Hepatocyte (in vitro differentiated cells): ENCODE data around the gene PTPRO. TPM values are rescaled to one million over a fixed set of nuclear protein-coding genes. Genes with fewer than 3 reads are reported as not detected.

ENCODE experiments used
- DNase-seq: peaks from one replicate; pipeline ENCODE4 v3.0.0-alpha.2; 2016; ENCODE audit warnings: low spot score
- H2AFZ ChIP-seq: fragments of 200-600 bp; sonication (generic); 2 replicates; pipeline ENCODE4 v1.6.0; 2016; ENCODE audit warnings: antibody characterized with exemption, mild to moderate bottlenecking
- H3K27ac ChIP-seq: fragments of 200-600 bp; sonication (generic); 2 replicates; pipeline ENCODE4 v1.5.1; 2016; ENCODE audit warnings: mild to moderate bottlenecking
- H3K27me3 ChIP-seq: fragments of 200-600 bp; sonication (generic); 2 replicates; pipeline ENCODE4 v1.6.1; 2016
- H3K36me3 ChIP-seq: fragments of 200-600 bp; sonication (generic); replicated peaks from 2 replicates; pipeline ENCODE4 v1.5.1; 2016; ENCODE audit warnings: low read depth; ENCODE audit not compliant: insufficient read depth
- H3K4me1 ChIP-seq: fragments of 200-600 bp; sonication (generic); 2 replicates; pipeline ENCODE4 v1.5.1; 2016; ENCODE audit warnings: mild to moderate bottlenecking, moderate library complexity; ENCODE audit not compliant: insufficient read depth
- H3K4me2 ChIP-seq: fragments of 200-600 bp; sonication (generic); 2 replicates; pipeline ENCODE4 v1.6.0; 2016
- H3K4me3 ChIP-seq: fragments of 200-600 bp; sonication (generic); 2 replicates; pipeline ENCODE4 v1.5.1; 2016; ENCODE audit warnings: mild to moderate bottlenecking
- H3K79me2 ChIP-seq: fragments of 200-600 bp; sonication (generic); 2 replicates; pipeline ENCODE4 v1.6.0; 2017; ENCODE audit warnings: mild to moderate bottlenecking
- H3K9me2 ChIP-seq: fragments of 200-600 bp; sonication (generic); replicated peaks from 2 replicates; pipeline ENCODE4 v1.6.0; 2017; ENCODE audit warnings: mild to moderate bottlenecking; ENCODE audit not compliant: insufficient read depth
- H3K9me3 ChIP-seq: fragments of 200-600 bp; sonication (generic); 2 replicates; pipeline ENCODE4 v1.5.1; 2016; ENCODE audit warnings: low read depth, mild to moderate bottlenecking
- H4K20me1 ChIP-seq: fragments of 200-600 bp; sonication (generic); 2 replicates; pipeline ENCODE4 v1.6.0; 2016; ENCODE audit warnings: mild to moderate bottlenecking; ENCODE audit not compliant: insufficient read depth, poor library complexity, severe bottlenecking
- EZH2 ChIP-seq: fragments of 200-600 bp; sonication (generic); IDR thresholded peaks from 2 replicates; pipeline ENCODE4 v1.6.1; 2016; ENCODE audit warnings: antibody characterized with exemption, mild to moderate bottlenecking, borderline replicate concordance
- EZH2phosphoT487 ChIP-seq: fragments of 200-600 bp; sonication (generic); IDR thresholded peaks from one replicate; pipeline ENCODE4 v1.6.1; 2018; ENCODE audit warnings: antibody characterized with exemption, mild to moderate bottlenecking, low read depth, moderate library complexity; ENCODE audit not compliant: unreplicated experiment, severe bottlenecking
- WGBS: methylation state at CpG from one replicate; pipeline ENCODE4 v1.1.6; 2016; ENCODE audit warnings: low lambda C conversion rate; ENCODE audit errors: missing lambda C conversion rate; 5-methylcytosine and 5-hydroxymethylcytosine counted together
- polyA plus RNA-seq: library from polyadenylated mRNA; unstranded; fragments of >200 nt; fragmentation: Nextera tagmentation; extraction: Ambion mirVana; gene quantifications from 2 replicates; pipeline ENCODE4 v1.2.1, GENCODE V29; 2016
- total RNA-seq: library from RNA; depleted of rRNA; stranded (reverse); fragments of >200 nt; gene quantifications from 2 replicates; pipeline ENCODE4 v1.2.3, GENCODE V29; 2014
- TF ChIP-seq, protein P1 (sequence below): fragments of 200-600 bp; sonication (generic); IDR thresholded peaks from 2 replicates; pipeline ENCODE4 v1.5.1; 2016; ENCODE audit warnings: antibody characterized with exemption, mild to moderate bottlenecking; ENCODE audit not compliant: poor library complexity

The PTPRO gene
- total and polyA plus RNA-seq, 2 experiments from 2014 or later, result 0.60 to 0.65 TPM

DNA sequence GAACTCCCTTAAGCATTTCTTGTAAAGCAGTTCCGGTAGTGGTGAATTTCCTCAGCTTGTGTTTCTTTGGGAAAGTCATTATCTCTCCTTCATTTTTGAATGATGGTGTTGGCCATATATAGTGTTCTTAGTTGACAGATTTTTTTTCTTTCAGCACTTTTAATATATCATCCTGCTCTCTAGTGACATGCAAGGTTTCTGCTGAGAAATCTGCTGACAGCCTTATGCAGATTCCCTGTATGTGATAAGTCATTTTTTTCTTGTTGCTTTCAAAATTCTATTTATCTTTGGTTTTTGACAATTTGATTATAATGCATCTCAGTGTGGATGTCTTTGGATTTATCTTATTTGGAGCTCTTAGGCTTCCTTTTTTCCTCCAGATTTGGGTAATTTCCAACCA lies 135.7 kb downstream of the PTPRO start:
- H3K27me3 ChIP-seq, result no peaks in the 10 kb centered on the region
- H3K4me1 ChIP-seq, result peaks cover 4% of the 10 kb centered on the region
- no peak overlapping the region for H3K27ac ChIP-seq
- H3K9me3 ChIP-seq, result no peaks in the 10 kb centered on the region
- H3K79me2 ChIP-seq, result no peaks in the 10 kb centered on the region
- TF ChIP-seq EZH2 (no peak), EZH2phosphoT487 (no peak)
- TF ChIP-seq, protein P1, sequence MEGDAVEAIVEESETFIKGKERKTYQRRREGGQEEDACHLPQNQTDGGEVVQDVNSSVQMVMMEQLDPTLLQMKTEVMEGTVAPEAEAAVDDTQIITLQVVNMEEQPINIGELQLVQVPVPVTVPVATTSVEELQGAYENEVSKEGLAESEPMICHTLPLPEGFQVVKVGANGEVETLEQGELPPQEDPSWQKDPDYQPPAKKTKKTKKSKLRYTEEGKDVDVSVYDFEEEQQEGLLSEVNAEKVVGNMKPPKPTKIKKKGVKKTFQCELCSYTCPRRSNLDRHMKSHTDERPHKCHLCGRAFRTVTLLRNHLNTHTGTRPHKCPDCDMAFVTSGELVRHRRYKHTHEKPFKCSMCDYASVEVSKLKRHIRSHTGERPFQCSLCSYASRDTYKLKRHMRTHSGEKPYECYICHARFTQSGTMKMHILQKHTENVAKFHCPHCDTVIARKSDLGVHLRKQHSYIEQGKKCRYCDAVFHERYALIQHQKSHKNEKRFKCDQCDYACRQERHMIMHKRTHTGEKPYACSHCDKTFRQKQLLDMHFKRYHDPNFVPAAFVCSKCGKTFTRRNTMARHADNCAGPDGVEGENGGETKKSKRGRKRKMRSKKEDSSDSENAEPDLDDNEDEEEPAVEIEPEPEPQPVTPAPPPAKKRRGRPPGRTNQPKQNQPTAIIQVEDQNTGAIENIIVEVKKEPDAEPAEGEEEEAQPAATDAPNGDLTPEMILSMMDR, result no peak
- 88% methylated on average over 1 of the region's 1 CpG for WGBS
- no peak overlapping the region for H3K4me3 ChIP-seq
- DNase-seq, result no peak
- no peaks in the 10 kb centered on the region for H3K9me2 ChIP-seq
- H3K36me3 ChIP-seq, result no peaks in the 10 kb centered on the region
- no peak overlapping the region for H3K4me2 ChIP-seq
- no peak overlapping the region for H2AFZ ChIP-seq
- H4K20me1 ChIP-seq, result no peaks in the 10 kb centered on the region

DNA sequence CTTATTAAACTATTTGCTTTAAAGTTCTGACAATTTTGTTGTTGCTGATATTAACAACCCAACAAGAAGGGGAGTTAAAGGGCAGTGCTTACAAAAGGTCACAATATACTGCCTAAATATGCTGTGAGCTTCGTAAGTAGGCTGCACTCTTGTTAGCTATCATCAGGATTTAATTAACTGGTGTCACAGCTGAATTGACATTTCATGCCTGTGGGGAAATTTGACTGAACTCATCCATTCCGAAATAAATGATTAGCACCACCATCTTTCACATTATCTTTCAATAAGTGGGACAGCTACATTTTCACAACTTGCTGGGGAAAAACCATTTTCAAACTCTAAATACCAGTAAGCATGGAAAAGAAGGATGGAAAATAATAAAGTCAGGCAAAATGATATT lies 146.6 kb downstream of the PTPRO start:
- TF ChIP-seq, protein P1, result no peak
- no peak for TF ChIP-seq EZH2phosphoT487
- TF ChIP-seq EZH2, result no peak
- Histone ChIP-seq H4K20me1 (no peaks in the 10 kb centered on the region), H3K27ac (no peak overlapping the region), H2AFZ (no peak overlapping the region), H3K4me2 (no peak overlapping the region), H3K4me3 (no peak overlapping the region), H3K27me3 (no peaks in the 10 kb centered on the region), H3K79me2 (no peaks in the 10 kb centered on the region), H3K36me3 (no peaks in the 10 kb centered on the region), H3K9me2 (no peaks in the 10 kb centered on the region), H3K4me1 (no peaks in the 10 kb centered on the region), H3K9me3 (no peaks in the 10 kb centered on the region)
- WGBS, result 63% methylated on average over 2 of the region's 2 CpGs
- DNase-seq, result no peak

DNA sequence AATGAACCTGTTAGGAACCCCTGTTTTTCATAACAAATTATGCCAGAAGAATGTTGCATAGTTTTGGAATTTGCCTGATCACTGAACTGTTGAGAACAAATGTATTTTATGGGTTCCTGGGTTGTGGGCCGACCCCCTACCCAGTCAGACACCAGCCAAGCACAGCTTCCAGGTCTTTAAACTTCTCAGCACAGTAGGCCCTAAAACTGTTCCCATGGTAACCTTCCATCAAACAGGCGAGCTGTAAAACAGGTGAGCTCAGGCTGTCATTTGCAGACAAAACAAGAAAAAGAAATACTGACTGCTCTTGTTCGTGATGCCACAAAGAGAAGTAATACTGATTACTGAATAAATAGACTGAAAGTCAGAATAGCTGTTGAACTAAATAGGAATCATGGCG lies 147.0 kb downstream of the PTPRO start:
- no peaks in the 10 kb centered on the region for H3K36me3 ChIP-seq
- no peaks in the 10 kb centered on the region for H3K27me3 ChIP-seq
- no peak overlapping the region for H3K4me3 ChIP-seq
- H3K4me2 ChIP-seq, result no peak overlapping the region
- H3K4me1 ChIP-seq, result no peaks in the 10 kb centered on the region
- no peaks in the 10 kb centered on the region for H4K20me1 ChIP-seq
- H3K9me3 ChIP-seq, result no peaks in the 10 kb centered on the region
- WGBS, result 64% methylated on average over 4 of the region's 4 CpGs
- DNase-seq, result no peak
- H3K9me2 ChIP-seq, result no peaks in the 10 kb centered on the region
- no peaks in the 10 kb centered on the region for H3K79me2 ChIP-seq
- TF ChIP-seq EZH2 (no peak), EZH2phosphoT487 (no peak)
- H2AFZ ChIP-seq, result no peak overlapping the region
- no peak overlapping the region for H3K27ac ChIP-seq

DNA sequence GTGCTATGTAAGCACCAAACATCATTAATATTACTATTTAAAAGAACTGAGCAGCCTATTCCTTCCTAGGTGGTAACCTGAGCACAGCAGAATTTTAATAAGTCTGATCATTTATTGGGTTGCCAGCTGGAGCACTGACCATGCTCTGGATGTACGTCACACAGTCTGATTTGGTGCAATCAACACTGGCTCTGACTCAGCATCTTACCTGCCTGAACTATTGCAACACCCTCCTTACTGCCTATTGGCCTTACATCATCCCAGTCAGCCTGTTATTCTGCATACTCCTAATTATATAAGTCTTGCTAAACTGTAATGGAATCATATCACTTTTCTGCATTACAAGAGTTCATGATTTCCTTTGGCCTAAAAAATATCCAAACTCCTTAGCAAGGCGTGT lies 149.7 kb downstream of the PTPRO start:
- 77% methylated on average over 2 of the region's 2 CpGs for WGBS
- H3K79me2 ChIP-seq, result no peaks in the 10 kb centered on the region
- no peaks in the 10 kb centered on the region for H3K4me1 ChIP-seq
- peak; percentile 11 for DNase-seq
- H3K9me2 ChIP-seq, result no peaks in the 10 kb centered on the region
- H3K9me3 ChIP-seq, result no peaks in the 10 kb centered on the region
- TF ChIP-seq, protein P1, result no peak
- no peak for TF ChIP-seq EZH2
- peaks cover 2% of the 10 kb centered on the region for H3K27me3 ChIP-seq
- no peaks in the 10 kb centered on the region for H3K36me3 ChIP-seq
- H2AFZ ChIP-seq, result no peak overlapping the region
- no peak overlapping the region for H3K27ac ChIP-seq
- H3K4me2 ChIP-seq, result no peak overlapping the region
- no peaks in the 10 kb centered on the region for H4K20me1 ChIP-seq
- H3K4me3 ChIP-seq, result no peak overlapping the region
